22Rv1 (cell line): ENCODE data around the gene TMX3.

Experiments used
- CTCF ChIP-seq: fragments of 450-650 bp; IDR thresholded peaks from 2 replicates; pipeline ENCODE4 v1.5.1; 2017; ENCODE audit warnings: mild to moderate bottlenecking
- ZFX ChIP-seq: fragments of 450-650 bp; IDR thresholded peaks from 2 replicates; pipeline ENCODE4 v1.6.1; 2017; ENCODE audit warnings: antibody characterized with exemption, borderline replicate concordance

GRCh38 chr18:68703326-68703725, 11.6 kb downstream of the TMX3 start:
- no peak for TF ChIP-seq CTCF
- no peak for TF ChIP-seq ZFX
